GM19035 (cell line): ENCODE results near the gene NLN.
"Not testable (repeated sequence)": the region's sequence is repeated elsewhere in the genome, so short reads cannot be mapped to it uniquely, and the experiment has no call there.

ENCODE experiments used
- ATAC-seq: cut with Tn5 transposase; IDR thresholded peaks from one replicate; pipeline ENCODE4 v1.9.1; 2021; ENCODE audit not compliant: unreplicated experiment

Gene NLN

DNA sequence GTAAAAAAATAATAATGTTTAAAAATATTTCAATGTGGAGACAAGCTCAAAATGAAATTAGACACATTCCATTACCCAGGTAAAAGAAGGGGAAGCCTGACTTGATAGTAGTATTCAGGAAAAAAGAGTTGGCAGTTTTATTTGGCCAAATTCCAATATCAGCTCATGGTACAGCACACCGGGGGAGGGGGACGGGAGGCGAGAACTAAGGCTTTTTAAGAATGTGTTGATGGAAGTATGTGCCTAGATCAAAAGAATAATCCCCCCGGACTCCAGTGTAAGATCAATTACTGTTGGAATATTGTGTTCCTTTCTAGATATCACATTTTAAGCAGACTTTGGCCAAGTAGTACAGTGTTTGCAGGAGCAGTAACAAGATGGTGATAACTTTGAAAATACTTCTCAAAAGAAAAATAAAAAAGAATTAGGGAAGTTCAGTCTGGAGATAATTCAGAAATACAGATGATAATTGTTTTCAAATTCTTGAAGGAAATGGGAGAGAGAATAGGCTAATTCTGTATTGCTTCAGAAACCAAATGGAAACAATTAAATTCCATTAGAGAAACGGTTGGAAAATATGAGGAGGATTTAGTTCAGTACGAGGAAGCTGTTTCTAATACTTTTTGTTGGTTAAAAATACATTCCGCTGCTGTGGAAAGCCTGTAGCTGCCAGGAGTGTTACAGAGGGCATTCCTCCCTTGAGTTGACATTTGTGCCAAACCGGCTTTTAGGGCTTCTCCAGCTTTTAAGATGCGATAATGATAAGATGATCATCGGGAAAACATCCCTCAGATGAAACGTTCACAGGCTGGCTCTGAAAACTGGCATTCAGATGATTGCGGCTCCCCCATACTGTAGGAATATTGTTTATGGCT, 106.3 kb downstream of the NLN start:
- ATAC-seq = no peak

DNA sequence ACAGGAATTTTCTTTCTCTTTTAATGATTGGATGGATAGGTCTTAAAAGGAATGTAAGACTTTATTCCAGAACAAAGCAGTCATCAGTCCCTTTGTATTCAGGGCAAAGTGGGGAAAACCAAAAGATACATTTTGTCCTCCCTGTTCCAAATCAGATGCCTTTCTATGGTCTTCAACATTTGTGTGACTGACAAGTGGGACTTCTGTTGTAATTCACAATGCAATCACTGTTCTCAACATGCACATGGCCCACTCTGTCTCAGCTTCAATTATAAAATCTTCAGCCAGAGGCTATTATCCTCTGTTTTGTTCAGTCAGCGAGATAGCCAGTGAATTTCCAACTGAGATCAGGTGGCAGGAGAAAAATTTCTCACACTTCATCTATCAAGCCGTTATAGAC, 108.9 kb downstream of the NLN start:
- no peak for ATAC-seq

DNA sequence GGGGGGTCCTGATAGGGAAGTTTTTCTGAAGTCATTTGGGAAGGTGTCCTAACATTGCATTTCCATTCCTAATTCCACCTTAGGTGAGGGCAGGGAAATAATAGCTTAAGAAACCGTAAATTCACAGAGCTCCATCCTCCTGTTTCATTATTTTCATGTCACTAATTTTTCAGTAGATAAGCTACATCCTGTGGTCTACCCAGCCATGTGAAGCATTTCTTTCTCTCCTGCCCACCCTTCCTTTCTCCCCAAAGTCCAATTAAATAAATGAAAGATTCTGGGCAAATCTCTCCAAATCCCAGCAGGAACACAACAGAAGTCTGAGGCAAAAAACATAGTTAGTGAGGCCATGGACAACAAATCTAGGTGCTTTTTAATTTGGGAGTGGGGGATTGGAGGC, 109.3 kb downstream of the NLN start:
- ATAC-seq = no peak

DNA sequence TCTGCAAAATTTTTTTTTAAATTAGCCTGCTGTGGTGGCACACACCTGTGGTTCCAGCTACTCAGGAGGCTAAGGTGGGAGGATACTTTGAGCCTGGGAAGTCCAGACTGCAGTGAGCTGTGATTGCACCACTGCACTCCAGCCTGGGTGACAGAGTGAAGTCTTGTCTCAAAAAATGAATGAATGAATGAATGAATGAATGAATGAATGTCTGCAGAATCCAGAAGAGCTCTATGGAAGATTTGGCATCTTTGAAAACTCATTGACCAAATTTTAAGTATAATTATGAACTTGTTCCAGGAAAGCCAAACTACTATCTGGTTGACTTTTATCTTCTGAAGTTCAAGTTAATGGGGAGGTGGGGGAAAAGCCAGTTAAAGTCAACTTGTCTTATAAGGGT, 110.1 kb downstream of the NLN start:
- no peak for ATAC-seq

DNA sequence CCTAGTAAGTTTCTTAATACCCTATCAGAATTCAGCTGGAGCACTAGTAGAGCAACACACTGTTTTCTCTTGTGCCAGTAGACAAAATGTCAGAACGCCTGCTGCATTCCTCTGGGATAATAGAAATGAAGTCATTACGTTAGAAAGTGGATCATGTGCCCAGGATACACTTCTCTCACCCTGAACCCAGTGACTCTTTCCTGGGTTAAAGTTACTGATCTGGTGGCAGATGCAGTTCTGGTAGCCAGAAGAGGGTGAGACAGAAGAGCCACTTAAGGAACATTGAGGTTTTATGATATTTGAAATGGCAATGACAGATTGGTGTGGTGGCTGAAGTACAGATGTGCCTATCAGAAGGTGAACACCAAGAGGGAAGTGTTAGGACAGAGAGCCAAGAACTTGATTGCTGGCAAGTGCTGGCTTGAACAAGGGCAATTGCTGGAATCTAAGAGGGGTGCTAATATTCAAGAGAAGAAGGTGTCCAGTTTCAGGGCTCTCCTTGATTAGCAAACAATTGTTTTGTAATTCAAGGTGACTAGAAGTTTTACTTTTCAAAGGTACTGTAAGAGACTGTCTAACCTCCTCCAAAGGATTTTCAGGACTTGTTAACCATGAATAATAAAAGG, 110.7 kb downstream of the NLN start:
- ATAC-seq = no peak

DNA sequence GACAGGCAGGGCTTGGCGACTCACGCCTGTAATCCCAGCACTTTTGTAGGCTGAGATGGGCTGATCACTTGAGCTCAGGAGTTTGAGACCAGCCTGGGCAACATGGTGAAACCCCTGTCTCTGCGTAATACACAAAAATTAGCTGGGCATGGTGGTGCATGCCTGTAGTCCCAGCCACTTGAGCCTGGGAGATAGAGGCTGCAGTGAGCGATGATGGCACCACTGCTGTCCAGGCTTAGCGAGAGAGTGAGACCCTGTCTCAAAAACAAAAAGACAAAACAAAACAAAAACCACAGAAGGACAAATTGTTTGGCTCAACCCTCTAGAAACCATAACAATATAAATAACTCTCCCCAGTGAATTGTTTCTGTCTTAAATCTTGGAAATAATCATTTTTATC, 111.8 kb downstream of the NLN start:
- ATAC-seq = no peak

DNA sequence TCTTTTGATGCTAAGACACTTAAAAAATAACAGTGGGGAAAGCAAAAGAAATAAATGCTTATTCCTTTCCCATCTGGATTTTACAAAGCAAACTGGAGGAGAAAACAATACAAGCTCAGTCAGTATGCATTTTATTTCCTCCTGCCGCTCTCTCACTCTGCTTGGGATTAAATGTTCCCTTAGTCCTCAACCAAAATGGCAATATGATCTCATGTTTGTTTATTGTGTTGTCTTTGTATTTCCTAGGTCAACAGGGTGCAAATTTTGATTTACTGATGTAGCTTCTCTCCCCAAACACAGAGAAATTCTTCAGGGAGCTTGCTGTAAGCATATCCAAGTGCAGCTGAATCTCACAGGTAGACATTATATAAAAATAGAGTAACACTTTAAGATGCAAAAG, 112.3 kb downstream of the NLN start:
- ATAC-seq = no peak

DNA sequence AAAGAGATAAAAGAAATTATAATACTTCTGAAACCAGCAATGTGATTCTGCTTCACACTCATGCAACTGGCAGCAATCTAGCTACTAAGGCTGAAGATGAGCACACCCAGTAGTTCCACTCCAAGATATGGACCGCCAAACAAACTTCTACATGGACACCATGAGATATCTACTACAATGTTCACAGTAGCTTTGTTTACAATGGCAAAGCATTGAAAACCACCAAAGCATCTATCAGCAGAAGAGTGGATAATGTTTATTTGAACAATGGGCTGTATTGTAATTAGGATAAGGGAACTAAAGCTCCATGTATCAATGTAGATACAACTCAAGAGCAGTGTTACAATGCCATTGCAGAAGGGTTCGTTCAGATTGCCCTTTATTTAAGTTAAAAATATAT, 113.2 kb downstream of the NLN start:
- ATAC-seq = no peak

DNA sequence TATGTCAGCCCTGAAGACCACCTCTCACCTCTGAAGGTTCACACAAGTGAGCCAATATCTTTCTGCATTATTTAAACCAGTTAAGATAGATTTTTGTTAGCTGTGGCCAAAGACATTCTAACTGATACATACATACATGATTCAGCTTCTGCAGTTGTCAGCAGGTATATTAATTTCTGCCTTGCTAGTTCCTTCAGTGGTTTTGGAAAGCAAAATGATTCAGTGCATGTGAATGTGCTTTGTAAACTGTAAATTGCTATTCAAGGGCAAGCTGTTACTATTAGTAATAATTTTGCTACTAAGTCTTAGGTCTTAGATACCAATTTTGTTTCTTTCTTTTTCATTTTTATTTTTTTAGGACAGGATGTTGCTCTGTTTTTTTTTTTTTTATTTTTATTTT, 115.1 kb downstream of the NLN start:
- ATAC-seq = no peak

DNA sequence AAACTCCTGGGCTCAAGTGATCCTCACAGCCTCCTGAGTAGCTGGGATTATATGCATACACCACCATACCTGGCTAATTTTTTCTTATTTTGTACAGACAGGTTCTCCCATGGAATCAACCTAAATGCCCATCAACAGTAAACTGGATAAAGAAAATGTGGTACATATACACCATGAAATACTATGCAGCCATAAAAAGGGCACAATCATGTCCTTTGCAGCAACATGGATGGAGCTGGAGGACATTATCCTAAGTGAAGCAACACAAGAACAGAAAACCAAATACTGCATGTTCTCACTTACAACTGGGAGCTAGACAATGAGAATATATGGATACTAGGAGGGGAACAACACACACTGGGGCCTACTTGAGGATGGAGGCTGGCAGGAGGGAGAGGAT, 117.2 kb downstream of the NLN start:
- not testable (repeated sequence) for ATAC-seq

DNA sequence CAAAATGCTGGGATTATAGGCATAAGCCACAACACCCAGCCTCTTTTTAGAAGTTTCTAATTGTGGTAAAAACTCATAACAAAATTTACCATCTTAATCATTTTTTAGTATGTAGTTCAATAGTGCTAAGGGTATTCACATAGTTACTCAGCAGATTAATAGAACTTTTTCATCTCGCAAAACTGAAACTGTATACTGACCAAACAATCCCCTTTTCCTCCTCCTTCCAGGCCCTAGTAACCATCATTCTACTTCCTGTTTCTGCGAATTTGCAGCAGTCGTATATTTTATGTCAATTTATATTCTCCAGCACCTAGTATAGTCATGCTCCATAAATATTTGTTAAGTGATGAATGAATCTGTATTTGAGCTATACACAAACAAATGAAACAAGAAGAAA, 118.1 kb downstream of the NLN start:
- ATAC-seq = no peak

DNA sequence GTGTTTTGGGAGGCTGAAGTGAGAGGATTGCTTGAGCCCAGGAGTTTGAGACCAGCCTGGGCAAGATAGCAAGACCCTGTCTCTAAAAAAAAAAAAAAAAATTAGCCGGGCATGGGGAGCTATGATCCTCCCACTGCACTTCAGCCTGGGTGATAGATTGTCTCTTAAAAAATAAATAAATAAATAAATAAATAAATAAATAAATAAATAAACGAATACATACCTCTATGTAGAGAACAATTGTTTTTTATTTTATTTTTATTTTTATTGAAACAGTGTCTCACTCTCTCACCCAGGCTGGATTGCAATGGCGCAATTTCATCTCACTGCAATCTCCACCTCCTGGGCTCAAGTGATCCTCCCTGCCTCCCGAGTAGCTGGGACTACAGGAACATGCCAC, 122.8 kb downstream of the NLN start:
- ATAC-seq = not testable (repeated sequence)

DNA sequence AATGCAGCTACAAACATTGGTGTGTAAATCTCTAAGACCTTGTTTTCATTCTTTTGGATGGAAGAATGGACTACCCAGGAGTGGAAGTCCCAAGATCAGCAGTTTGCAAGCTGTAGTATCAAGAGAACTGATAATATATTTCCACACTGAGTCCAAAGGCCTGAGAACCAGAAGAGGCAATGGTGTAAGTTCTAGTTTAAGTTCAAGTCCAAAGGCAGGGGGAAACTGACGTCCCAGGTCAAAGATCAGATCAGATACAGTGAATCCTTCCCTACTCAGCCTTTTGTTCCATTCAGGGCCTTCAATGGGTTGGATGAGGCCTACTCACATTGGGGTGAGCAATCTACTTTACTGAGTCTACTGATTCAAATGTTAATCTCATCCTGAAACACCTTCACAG, 124.1 kb downstream of the NLN start:
- ATAC-seq = no peak

DNA sequence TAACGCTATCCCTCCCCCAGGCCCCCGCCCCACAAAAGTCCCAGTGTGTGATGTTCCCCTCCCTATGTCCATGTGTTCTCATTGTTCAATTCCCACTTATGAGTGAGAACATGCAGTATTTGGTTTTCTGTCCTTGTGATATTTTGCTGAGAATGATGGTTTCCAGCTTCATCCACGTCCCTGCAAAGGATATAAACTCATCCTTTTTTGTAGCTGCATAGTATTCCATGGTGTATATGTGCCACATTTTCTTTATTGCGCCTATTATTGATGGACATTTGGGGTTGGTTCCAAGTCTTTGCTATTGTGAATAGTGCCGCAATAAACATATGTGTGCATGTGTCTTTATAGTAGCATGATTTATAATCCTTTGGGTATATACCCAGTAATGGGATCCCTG, 125.0 kb downstream of the NLN start:
- not testable (repeated sequence) for ATAC-seq

DNA sequence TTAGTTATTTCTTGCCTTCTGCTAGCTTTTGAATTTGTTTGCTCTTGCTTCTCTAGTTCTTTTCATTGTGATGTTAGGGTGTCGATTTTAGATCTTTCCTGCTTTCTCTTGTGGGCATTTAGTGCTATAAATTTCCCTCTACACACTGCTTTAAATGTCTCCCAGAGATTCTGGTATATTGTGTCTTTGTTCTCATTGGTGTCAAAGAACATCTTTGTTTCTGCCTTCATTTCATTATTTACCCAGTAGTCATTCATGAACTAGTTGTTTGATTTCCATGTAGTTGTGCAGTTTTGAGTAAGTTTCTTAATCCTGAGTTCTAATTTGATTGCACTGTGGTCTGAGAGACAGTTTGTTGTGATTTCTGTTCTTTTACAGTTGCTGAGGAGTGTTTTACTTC, 127.9 kb downstream of the NLN start:
- ATAC-seq = not testable (repeated sequence)

DNA sequence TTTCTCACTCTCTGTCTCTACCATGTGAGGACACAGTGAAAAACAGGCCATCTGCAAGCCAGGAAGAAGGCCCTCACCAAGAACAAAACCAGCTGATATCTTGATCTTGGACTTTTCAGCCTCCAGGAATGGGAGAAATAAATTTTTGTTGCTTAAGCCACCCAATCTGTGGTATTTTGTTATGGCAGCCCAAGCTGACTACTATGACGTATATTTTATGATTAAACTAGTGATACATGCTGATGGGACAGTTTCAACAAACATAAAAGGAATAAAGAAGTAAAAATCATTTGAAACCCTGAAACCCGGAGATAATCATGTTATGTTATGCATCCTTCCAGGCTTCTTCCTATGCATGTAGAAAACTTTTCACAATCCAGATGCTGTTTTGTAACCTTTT, 132.9 kb downstream of the NLN start:
- no peak for ATAC-seq

DNA sequence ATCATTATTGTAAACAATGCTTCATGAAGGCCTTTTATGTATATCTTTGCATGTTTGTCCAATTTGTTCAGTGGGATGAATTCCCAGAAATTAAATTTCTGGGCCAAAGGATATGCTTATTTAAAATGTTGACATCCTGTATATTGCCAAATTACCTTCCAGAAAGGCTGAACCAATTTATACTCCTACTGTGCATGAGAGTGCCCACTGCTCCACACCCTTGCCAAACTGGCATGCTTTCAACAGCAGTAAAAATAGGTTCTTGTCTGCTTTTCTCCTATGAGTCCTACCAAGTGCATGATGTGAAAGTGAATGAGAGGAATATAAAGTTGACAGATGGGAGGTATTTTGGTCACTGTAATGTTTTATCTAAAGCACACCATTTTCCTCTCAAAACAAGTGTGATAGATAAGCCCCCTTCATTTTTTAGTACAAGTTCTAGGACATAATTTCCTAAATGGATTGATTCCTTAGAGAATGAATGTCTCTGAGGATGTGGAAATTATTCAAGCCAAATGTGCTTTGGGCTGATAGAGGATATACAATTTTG, 133.8 kb downstream of the NLN start:
- no peak for ATAC-seq

DNA sequence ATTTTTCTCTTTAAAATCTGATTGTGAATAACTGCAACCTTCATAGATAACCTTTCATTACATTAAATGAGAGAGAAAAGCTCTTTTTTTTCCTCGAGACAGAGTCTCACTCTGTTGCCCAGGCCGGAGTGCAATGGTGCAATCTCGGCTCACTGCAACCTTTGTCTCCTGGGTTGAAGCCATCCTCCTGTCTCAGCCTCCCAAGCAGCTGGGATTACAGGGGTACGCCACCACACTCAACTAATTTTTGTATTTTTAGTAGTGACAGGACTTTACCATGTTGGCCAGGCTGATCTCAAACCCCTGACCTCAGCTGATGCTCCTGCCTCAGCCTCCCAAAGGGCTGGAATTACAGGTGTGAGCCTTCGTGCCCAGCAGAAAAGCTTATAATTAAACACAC, 134.5 kb downstream of the NLN start:
- ATAC-seq = no peak

DNA sequence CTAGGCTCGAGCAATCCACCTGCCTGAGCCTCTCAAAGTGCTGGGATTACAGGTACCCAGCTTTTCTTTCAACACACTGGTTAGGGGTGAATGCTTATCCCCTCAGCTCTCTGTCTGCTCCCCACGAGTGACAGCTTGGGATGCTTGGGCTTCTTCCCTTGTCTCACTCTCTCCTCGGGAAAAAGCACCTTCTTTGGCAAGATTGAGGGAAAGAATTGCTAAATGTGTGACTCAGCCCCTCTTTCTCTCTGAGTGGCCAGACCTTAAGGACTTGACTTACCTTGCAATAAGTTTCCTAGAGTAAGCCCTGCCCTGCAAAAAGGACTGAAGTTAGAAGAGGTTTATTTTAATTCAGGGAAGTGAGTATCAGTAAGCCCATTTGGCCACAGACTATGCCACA, 136.3 kb downstream of the NLN start:
- ATAC-seq = no peak

DNA sequence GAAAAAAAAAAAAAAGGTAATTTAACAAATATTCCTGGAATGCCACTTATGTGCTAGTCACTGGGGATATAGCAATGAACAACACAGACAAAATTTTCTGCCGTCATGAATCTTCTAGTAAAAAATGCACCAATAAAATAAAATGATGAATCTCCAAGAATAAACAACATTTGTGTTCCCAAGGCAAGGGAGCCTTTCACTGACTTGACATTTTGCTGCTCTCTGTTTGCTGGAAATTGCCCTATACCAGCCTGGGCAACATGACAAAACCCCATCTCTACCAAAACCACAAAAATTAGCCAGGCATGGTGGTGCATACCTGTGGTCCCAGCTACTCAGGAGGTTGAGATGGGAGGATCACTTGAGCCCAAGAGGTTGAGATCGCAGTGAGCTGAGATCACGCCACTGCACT, 139.8 kb downstream of the NLN start:
- no peak for ATAC-seq

DNA sequence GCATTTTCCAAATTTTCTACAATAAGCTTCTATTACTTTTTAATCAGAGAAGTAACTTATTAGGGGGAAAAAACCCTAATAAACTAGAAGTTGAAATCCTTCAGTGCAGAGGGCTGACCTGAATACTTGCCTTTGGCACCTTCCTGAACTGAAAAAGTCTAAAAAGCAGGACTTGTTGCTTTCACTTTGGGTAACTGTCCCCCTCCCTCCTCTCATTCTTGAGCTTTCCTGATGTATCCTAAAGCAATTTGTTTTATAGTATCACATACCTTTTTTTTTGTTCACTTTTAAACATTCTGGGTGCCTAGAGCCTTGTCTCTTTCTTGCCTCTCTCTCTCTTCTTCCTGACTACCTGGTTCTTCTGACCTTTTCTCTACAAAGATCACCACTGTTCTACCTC, 140.4 kb downstream of the NLN start:
- ATAC-seq = no peak

DNA sequence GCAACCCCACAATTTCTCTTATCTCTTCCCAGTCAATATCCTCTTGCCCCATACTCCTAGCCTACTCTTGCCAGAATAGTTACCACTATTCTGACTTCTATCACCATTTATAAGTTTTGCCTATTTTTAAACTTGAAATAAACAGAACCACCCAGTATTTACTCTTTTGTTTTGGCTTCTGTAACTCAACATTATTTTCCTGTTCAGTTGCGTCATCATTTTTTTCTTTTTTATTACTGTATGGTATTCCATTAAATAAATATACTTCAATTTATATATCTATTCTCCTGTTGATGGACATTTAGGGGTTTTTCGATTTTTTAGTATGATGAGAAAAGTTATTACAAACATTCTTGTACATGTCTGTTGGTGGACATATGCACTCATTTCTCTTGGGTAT, 141.7 kb downstream of the NLN start:
- ATAC-seq = no peak
